Stimulated activated CD8-positive, alpha-beta memory T cell treated with anti-CD3 and anti-CD28 coated beads, Interleukin-2, amount 100 ng/mL, for 1 hour (primary cell): ENCODE measurements around the gene RAB5IF.
"Not testable (repeated sequence)": the region's sequence is repeated elsewhere in the genome, so short reads cannot be mapped to it uniquely, and the experiment has no call there.

Source experiments
- DNase-seq, 2 donors: peaks; one replicate each; pipeline ENCODE4 v3.0.0-alpha.2; 2020; ENCODE audit warnings: low read depth in 2 of 2

RAB5IF gene

GRCh38 chr20:36629719-36630681 lies 24.4 kb downstream of the RAB5IF start:
- DNase-seq: peak in 1 of 2 donors; percentile 24

- no peak for DNase-seq
Measured at GRCh38 chr20:36631646-36632045, 26.1 kb downstream of the RAB5IF start.

GRCh38 chr20:36632147-36632486 lies 26.5 kb downstream of the RAB5IF start:
- no peak for DNase-seq

GRCh38 chr20:36632487-36633284 lies 27.1 kb downstream of the RAB5IF start:
- DNase-seq: no peak

- DNase-seq: no peak
Measured at GRCh38 chr20:36633285-36633772, 27.8 kb downstream of the RAB5IF start.

- DNase-seq: no peak
Measured at GRCh38 chr20:36634342-36634741, 28.8 kb downstream of the RAB5IF start.

GRCh38 chr20:36638876-36639400 lies 33.4 kb downstream of the RAB5IF start:
- not testable (repeated sequence) for DNase-seq

GRCh38 chr20:36641506-36641843 lies 35.9 kb downstream of the RAB5IF start:
- no peak for DNase-seq

GRCh38 chr20:36642136-36642535 lies 36.6 kb downstream of the RAB5IF start:
- DNase-seq: no peak

GRCh38 chr20:36644032-36644705 lies 38.6 kb downstream of the RAB5IF start:
- DNase-seq: peak; percentile 18 to 21

GRCh38 chr20:36644706-36645095 lies 39.1 kb downstream of the RAB5IF start:
- DNase-seq: no peak

GRCh38 chr20:36645353-36645752 lies 39.8 kb downstream of the RAB5IF start:
- DNase-seq: no peak

- DNase-seq: peak; percentile 43 to 45
Measured at GRCh38 chr20:36645998-36646397, 40.4 kb downstream of the RAB5IF start, which contains the start of gene SLA2. SLA2 (minus strand) TSS chr20:36646196; CDS start chr20:36641335, 4,861 bp downstream.

GRCh38 chr20:36646678-36647077 lies 41.1 kb downstream of the RAB5IF start:
- DNase-seq: no peak

GRCh38 chr20:36647196-36648121 lies 41.9 kb downstream of the RAB5IF start:
- no peak for DNase-seq

GRCh38 chr20:36653456-36653855 lies 47.9 kb downstream of the RAB5IF start:
- no peak for DNase-seq

GRCh38 chr20:36654506-36654905 lies 48.9 kb downstream of the RAB5IF start:
- no peak for DNase-seq

GRCh38 chr20:36655004-36655403 lies 49.4 kb downstream of the RAB5IF start:
- DNase-seq: no peak

- DNase-seq: no peak
Measured at GRCh38 chr20:36656733-36657132, 51.2 kb downstream of the RAB5IF start.

- no peak for DNase-seq
Measured at GRCh38 chr20:36658300-36658699, 52.7 kb downstream of the RAB5IF start.
